HG03097 (cell line): ENCODE results near the gene PRTG.

Experiments used
- ATAC-seq: cut with Tn5 transposase; IDR thresholded peaks from one replicate; pipeline ENCODE4 v1.9.1; 2021; ENCODE audit not compliant: unreplicated experiment, low FRiP score

PRTG gene

GRCh38 chr15:55576943-55577342 lies 166.0 kb downstream of the PRTG start:
- no peak for ATAC-seq

- no peak for ATAC-seq
These were observed 168.9 kb downstream of the PRTG start for GRCh38 chr15:55574096-55574495.

GRCh38 chr15:55573224-55573623 lies 169.7 kb downstream of the PRTG start:
- ATAC-seq, result no peak

- ATAC-seq, result no peak
These were observed 178.4 kb downstream of the PRTG start for GRCh38 chr15:55564347-55565145.

GRCh38 chr15:55562601-55563000 lies 180.4 kb downstream of the PRTG start:
- no peak for ATAC-seq
